HCT116 (cell line): ENCODE measurements around the gene B3GALNT2. TPM values are rescaled to one million over a fixed set of nuclear protein-coding genes. Genes with fewer than 3 reads are reported as not detected.
"Not testable (repeated sequence)": the region's sequence is repeated elsewhere in the genome, so short reads cannot be mapped to it uniquely, and the experiment has no call there.

ENCODE experiments used
- ATAC-seq: fragments of 200-7000 bp; cut with Tn5 transposase; 2 replicates; pipeline ENCODE4 v1.9.1; 2020; ENCODE audit warnings: mild to moderate bottlenecking, moderate library complexity
- BruUV-seq: library from RNA; stranded (reverse); fragments of 400-500 nt; replicated peaks from 2 replicates; lab custom pipeline; 2021; lab: Mats Ljungman, UMichigan
- CTCF ChIA-PET: fragments of 300-600 bp; sonication (Branson Sonifier 250); formaldehyde crosslinking; loops from one replicate; lab custom pipeline; 2021; ENCODE audit warnings: antibody characterized with exemption; lab: Charles Lee
- POLR2A ChIA-PET: fragments of 300-600, 350-600 bp; sonication (Branson Sonifier 250); formaldehyde crosslinking; loops from one replicate; lab custom pipeline; 2021; ENCODE audit warnings: antibody characterized with exemption; lab: Charles Lee
- RAD21 ChIA-PET, 2 experiments: fragments of 300-600 bp; sonication (Branson Sonifier 250); formaldehyde crosslinking; loops; one replicate each; lab custom pipeline; 2023; ENCODE audit warnings: low total read pairs in 2 of 2; ENCODE audit not compliant: uncharacterized antibody in 2 of 2, unreplicated experiment in 2 of 2, low non-redundant PET in 1 of 2; lab: Charles Lee
- DNase-seq: peaks from one replicate; pipeline ENCODE4 v3.0.0-alpha.2; 2010; ENCODE audit warnings: low read depth, low spot score
- H2AFZ ChIP-seq: fragments of 200-600 bp; shearing (Covaris generic), sonication (generic); 2 replicates; pipeline ENCODE4 v1.6.1; 2017; ENCODE audit warnings: low read depth, mixed run types, mixed read lengths, antibody characterized with exemption, low read length; ENCODE audit not compliant: poor library complexity, severe bottlenecking
- H3K27ac ChIP-seq: 2 replicates; pipeline ENCODE4 v1.5.1; 2012; ENCODE audit warnings: low read depth, low read length
- H3K27me3 ChIP-seq: fragments of 200-600 bp; sonication (generic); 2 replicates; pipeline ENCODE4 v1.6.1; 2016; ENCODE audit warnings: mixed run types, low read length, mixed read lengths; ENCODE audit not compliant: insufficient read depth
- H3K36me3 ChIP-seq, 2 experiments: fragments of 200-500 bp in 1 of 2; fragments of 200-600 bp in 1 of 2; sonication (Bioruptor generic) in 1 of 2; sonication (generic) in 1 of 2; 2 replicates each; pipeline versions ENCODE4 v1.5.1 to v1.6.1; 2014 to 2016; ENCODE audit warnings: low read length in 2 of 2, inconsistent platforms in 1 of 2, mixed read lengths in 1 of 2, mixed run types in 1 of 2; ENCODE audit not compliant: insufficient read depth in 2 of 2, control insufficient read depth in 1 of 2
- H3K4me1 ChIP-seq, 2 experiments: fragments of 200-600 bp in 1 of 2; sonication (generic) in 1 of 2; 2 replicates each; pipeline versions ENCODE4 v1.5.1 to v1.6.1; 2012 to 2017; ENCODE audit warnings: low read length in 2 of 2, inconsistent platforms in 1 of 2, mild to moderate bottlenecking in 1 of 2, mixed read lengths in 1 of 2, mixed run types in 1 of 2, moderate library complexity in 1 of 2; ENCODE audit not compliant: insufficient read depth in 2 of 2, control insufficient read depth in 1 of 2
- H3K4me2 ChIP-seq: fragments of 200-600 bp; sonication (generic); 2 replicates; pipeline ENCODE4 v1.6.1; 2017; ENCODE audit warnings: mixed run types, low read length, mixed read lengths
- H3K4me3 ChIP-seq, 2 experiments: fragments of 200-600 bp in 1 of 2; sonication (generic) in 1 of 2; replicated peaks in 1 of 2; 2 replicates each; pipeline ENCODE4 v1.5.1; 2011 to 2016; ENCODE audit warnings: low read length in 2 of 2, control low read depth in 1 of 2, low read depth in 1 of 2, mild to moderate bottlenecking in 1 of 2, mixed read lengths in 1 of 2, mixed run types in 1 of 2
- H3K79me2 ChIP-seq: fragments of 200-600 bp; sonication (generic); 2 replicates; pipeline ENCODE4 v1.6.1; 2017; ENCODE audit warnings: mild to moderate bottlenecking, mixed run types, low read length, moderate library complexity, mixed read lengths; ENCODE audit not compliant: insufficient read depth
- H3K9ac ChIP-seq: fragments of 200-600 bp; sonication (generic); 2 replicates; pipeline ENCODE4 v1.6.1; 2016; ENCODE audit warnings: low read length, mixed read lengths
- H3K9me2 ChIP-seq: fragments of 200-600 bp; sonication (generic), shearing (Covaris generic); 2 replicates; pipeline ENCODE4 v1.6.1; 2017; ENCODE audit warnings: mixed run types, mild to moderate bottlenecking, moderate library complexity; ENCODE audit not compliant: insufficient read depth
- H3K9me3 ChIP-seq, 2 experiments: fragments of 200-500 bp in 1 of 2; fragments of 200-600 bp in 1 of 2; sonication (Bioruptor generic) in 1 of 2; sonication (generic) in 1 of 2; 2 replicates each; pipeline ENCODE4 v1.6.1; 2014 to 2017; ENCODE audit warnings: low read length in 2 of 2, mixed read lengths in 2 of 2, inconsistent platforms in 1 of 2, low read depth in 1 of 2, mild to moderate bottlenecking in 1 of 2, mixed run types in 1 of 2, moderate library complexity in 1 of 2; ENCODE audit not compliant: control insufficient read depth in 1 of 2, insufficient read depth in 1 of 2
- H4K20me1 ChIP-seq: fragments of 200-600 bp; sonication (generic), shearing (Covaris generic); 2 replicates; pipeline ENCODE4 v1.6.1; 2017; ENCODE audit warnings: mixed run types, mild to moderate bottlenecking, moderate library complexity; ENCODE audit not compliant: insufficient read depth
- ATF3 ChIP-seq: IDR thresholded peaks from 2 replicates; pipeline ENCODE4 v1.6.1; 2012
- CBX3 ChIP-seq: IDR thresholded peaks from 2 replicates; pipeline ENCODE4 v1.6.1; 2012; ENCODE audit warnings: low read depth
- EZH2 ChIP-seq: fragments of 200-600 bp; sonication (generic); IDR thresholded peaks from 2 replicates; pipeline ENCODE4 v1.6.1; 2017; ENCODE audit warnings: antibody characterized with exemption, mixed run types
- EZH2phosphoT487 ChIP-seq: fragments of 200-600 bp; IDR thresholded peaks from 2 replicates; pipeline ENCODE4 v1.6.1; 2018; ENCODE audit warnings: antibody characterized with exemption, borderline replicate concordance
- FOSL1 ChIP-seq: IDR thresholded peaks from 2 replicates; pipeline ENCODE4 v1.6.1; 2012; ENCODE audit warnings: low read depth
- JUND ChIP-seq: IDR thresholded peaks from 2 replicates; pipeline ENCODE4 v1.6.1; 2012
- POLR2A ChIP-seq: IDR thresholded peaks from 2 replicates; pipeline ENCODE4 v1.7.0; 2011; ENCODE audit warnings: borderline replicate concordance; ENCODE audit not compliant: insufficient read depth, insufficient read length; ENCODE audit errors: extremely low read depth
- POLR2AphosphoS5 ChIP-seq: IDR thresholded peaks from 2 replicates; pipeline ENCODE4 v1.6.1; 2011; ENCODE audit warnings: mild to moderate bottlenecking, low read depth, low read length, moderate library complexity
- REST ChIP-seq: IDR thresholded peaks from 2 replicates; pipeline ENCODE4 v1.6.1; 2012; ENCODE audit warnings: low read depth
- SIN3A ChIP-seq: IDR thresholded peaks from 2 replicates; pipeline ENCODE4 v1.6.1; 2012; ENCODE audit warnings: low read depth
- SRF ChIP-seq: IDR thresholded peaks from 2 replicates; pipeline ENCODE4 v1.6.1; 2012; ENCODE audit warnings: low read depth
- ZBTB33 ChIP-seq: IDR thresholded peaks from 2 replicates; pipeline ENCODE4 v1.6.1; 2011; ENCODE audit warnings: mild to moderate bottlenecking, low read length, moderate library complexity; ENCODE audit not compliant: insufficient replicate concordance; ENCODE audit errors: extremely low read depth
- ZNF274 ChIP-seq: fragments of 200-500 bp; sonication (Bioruptor generic); IDR thresholded peaks from 2 replicates; pipeline ENCODE4 v1.6.1; 2014; ENCODE audit warnings: mild to moderate bottlenecking, low read depth, low read length, inconsistent platforms
- intact Hi-C: fragments of 100-400 bp; cut with micrococcal nuclease; formaldehyde crosslinking; loops from 2 replicates; pipeline ENCODE4 v1.10.0; 2022
- total RNA-seq: library from RNA; stranded (reverse); gene quantifications from one replicate; pipeline ENCODE4 v1.2.1, GENCODE V29; 2021; ENCODE audit not compliant: unreplicated experiment

Gene B3GALNT2
- total RNA-seq, 1 experiment from 2014 or later, result 36.8 TPM

- ChIA-PET POLR2A (no interaction called here), CTCF (interaction anchor here (1.0 kb wide), 1 partner anchor 501 kb away, joined by 4 read pairs; no protein-coding TSS in a partner anchor), RAD21 (no interaction called here)
- DNase-seq (no peak), ATAC-seq (no peak)
- no peaks in the 10 kb centered on the region for H3K27me3 ChIP-seq
- H3K9me3 ChIP-seq, result no peaks in the 10 kb centered on the region
- no TSS peak for BruUV-seq
- no peaks in the 10 kb centered on the region for H3K9me2 ChIP-seq
- H3K36me3 ChIP-seq, result 0 out of 4 replicates have a peak, but pooled peaks cover 0 to 3% of the 10 kb centered on the region in 2 experiments
- intact Hi-C loops, result no loop called here
- no peaks in the 10 kb centered on the region for H4K20me1 ChIP-seq
- no peak overlapping the region for H3K4me3 ChIP-seq
- peaks cover 22 to 29% of the 10 kb centered on the region in 2 experiments for H3K4me1 ChIP-seq
- H3K27ac ChIP-seq, result no peak overlapping the region
- no peaks in the 10 kb centered on the region for H3K79me2 ChIP-seq
- H3K4me2 ChIP-seq, result no peak overlapping the region
- TF ChIP-seq ZNF274 (no peak), ZBTB33 (no peak), SRF (no peak), ATF3 (no peak), POLR2A (no peak), SIN3A (no peak), EZH2 (no peak), FOSL1 (no peak), REST (no peak), EZH2phosphoT487 (no peak), CBX3 (no peak), POLR2AphosphoS5 (no peak), JUND (no peak)
- TF ChIP-seq, all 23 proteins: peak for 0
- H2AFZ ChIP-seq, result no peak overlapping the region
- no peak overlapping the region for H3K9ac ChIP-seq
These were observed 33.4 kb downstream of the B3GALNT2 start for GRCh38 chr1:235470741-235471439.

GRCh38 chr1:235469897-235470296 lies 34.4 kb downstream of the B3GALNT2 start:
- POLR2A ChIA-PET, result interaction anchor here (0.6 kb wide), 1 partner anchor 350 kb away, joined by 4 read pairs; no protein-coding TSS in a partner anchor
- BruUV-seq, H3K36me3 ChIP-seq, intact Hi-C loops, H4K20me1 ChIP-seq, H3K79me2 ChIP-seq, CTCF ChIA-PET, ATAC-seq, RAD21 ChIA-PET, DNase-seq, H3K9me3 ChIP-seq, H2AFZ ChIP-seq, H3K9me2 ChIP-seq, H3K4me2 ChIP-seq, H3K27me3 ChIP-seq, H3K9ac ChIP-seq, H3K4me3 ChIP-seq: not testable (repeated sequence)
- Histone ChIP-seq H3K4me1 (peaks cover 22 to 29% of the 10 kb centered on the region in 2 experiments), H3K27ac (peak overlapping the region; percentile 42; the same call in 1 of the 2 replicates)
